Fibroblast of skin of right quadriceps (primary cell): ENCODE data around the gene RERGL.
"Not testable (repeated sequence)": the region's sequence is repeated elsewhere in the genome, so short reads cannot be mapped to it uniquely, and the experiment has no call there.

Experiments
- DNase-seq: peaks from one replicate; pipeline ENCODE4 v3.0.0-alpha.2; 2013

The RERGL gene

GRCh38 chr12:18090093-18090492 lies at the start of gene RERGL:
RERGL (minus strand) TSS chr12:18090193; CDS start chr12:18090140, 53 bp downstream.
- DNase-seq = no peak

GRCh38 chr12:18139254-18139653 lies 49.3 kb upstream of the RERGL start:
- no peak for DNase-seq

DNA sequence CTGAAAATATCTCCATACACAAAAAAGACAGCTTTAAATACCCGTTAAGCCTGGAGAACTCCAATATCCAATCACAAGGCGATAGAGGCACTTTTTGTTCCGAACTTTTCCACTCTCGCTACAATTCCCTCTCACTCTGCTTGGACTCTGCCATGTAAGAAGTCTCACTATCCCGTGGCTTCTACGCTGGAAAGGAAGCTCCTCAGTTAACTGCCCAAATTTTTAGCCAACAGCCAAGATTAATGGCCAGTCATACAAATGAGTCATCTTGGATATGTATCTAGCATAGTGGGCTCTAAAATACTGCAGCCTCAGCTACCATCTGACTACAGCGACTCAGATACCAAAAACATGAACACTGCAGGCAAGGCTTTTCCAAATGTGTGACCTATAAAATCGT lies 45.5 kb upstream of the RERGL start:
- peak; percentile 64 for DNase-seq

DNA sequence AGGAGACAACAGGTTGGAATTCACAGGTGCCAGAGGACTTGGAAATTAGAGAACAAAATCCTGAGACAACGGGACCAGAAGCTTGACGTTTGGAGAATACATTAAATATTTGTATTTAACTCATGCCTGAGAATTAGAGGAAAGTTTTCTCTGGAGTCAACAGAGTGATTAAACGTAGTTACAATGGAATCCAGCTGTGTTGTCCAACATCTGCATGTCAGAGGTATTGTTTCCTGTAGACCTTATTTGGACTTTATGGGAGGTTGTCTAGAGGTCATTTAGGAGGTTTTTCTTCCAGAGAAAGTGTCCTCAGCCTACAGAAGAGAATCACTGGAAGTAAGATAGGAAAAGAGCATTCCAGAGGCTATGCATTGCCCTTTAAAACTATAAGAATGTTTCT lies 45.1 kb upstream of the RERGL start:
- peak; percentile 4 for DNase-seq

DNA sequence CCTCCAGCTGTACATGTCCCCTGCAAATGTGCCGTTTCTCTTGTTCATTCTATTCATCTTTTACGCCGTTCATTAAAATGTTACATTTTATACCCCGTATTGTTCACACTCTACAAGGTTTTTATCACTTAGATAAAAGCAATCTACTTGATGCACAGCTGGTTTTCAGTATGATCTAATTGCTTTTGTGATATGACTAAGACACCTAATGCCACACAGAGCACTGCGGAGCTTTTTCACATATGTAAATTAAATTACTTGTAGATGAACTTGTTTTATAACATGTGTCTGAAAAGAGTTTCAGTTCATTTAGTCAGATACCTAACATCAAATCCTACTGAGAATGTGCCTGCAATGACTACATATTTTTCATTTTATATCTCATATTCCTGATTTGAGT lies 40.9 kb upstream of the RERGL start:
- no peak for DNase-seq

GRCh38 chr12:18123707-18124106 lies 33.7 kb upstream of the RERGL start:
- DNase-seq = no peak

GRCh38 chr12:18120899-18121298 lies 30.9 kb upstream of the RERGL start:
- DNase-seq = no peak

DNA sequence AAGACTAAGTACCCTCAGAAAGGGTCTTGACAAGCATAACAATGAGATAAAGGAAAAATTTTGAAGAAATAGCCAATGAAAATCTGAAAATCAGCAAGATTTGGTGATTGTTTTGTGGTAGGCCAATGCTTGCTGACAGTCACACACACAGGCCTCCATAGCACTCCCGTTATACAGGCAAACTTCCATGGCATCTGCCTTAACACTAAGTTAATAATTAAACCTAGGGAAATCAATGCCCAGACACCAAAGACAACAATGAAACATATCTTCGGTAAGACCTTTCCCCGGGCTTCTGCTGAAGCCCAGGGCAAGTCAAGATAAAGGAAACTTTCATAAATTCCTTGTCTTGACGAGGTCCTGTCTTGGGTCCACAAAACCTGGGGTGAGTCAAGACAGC lies 18.6 kb upstream of the RERGL start:
- no peak for DNase-seq

DNA sequence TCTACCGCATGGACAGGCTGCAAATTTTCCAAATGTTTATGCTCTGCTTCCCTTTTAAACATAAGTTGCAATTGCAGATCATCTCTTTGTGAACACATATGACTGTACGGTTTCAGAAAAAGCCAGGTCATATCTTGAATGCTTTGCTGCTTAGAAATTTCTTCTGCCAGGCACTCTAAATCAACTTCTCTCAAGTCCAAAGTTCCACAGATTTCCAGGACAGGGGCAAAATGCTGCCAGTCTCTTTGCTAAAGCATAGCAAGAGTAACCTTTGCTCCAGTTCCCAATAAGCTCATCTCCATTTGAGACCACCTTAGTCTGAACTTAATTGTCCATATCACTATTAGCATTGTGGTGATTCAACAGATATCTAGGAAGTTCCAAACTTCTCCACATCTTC lies 13.6 kb upstream of the RERGL start:
- no peak for DNase-seq

- DNase-seq = no peak
Observed at GRCh38 chr12:18101043-18101442, 11.1 kb upstream of the RERGL start.

- no peak for DNase-seq
Observed at GRCh38 chr12:18084080-18084479, 5.9 kb downstream of the RERGL start.

- DNase-seq = no peak
Observed at GRCh38 chr12:18079541-18080246, 10.3 kb downstream of the RERGL start.

GRCh38 chr12:18074001-18074400 lies 16.0 kb downstream of the RERGL start:
- DNase-seq = no peak

DNA sequence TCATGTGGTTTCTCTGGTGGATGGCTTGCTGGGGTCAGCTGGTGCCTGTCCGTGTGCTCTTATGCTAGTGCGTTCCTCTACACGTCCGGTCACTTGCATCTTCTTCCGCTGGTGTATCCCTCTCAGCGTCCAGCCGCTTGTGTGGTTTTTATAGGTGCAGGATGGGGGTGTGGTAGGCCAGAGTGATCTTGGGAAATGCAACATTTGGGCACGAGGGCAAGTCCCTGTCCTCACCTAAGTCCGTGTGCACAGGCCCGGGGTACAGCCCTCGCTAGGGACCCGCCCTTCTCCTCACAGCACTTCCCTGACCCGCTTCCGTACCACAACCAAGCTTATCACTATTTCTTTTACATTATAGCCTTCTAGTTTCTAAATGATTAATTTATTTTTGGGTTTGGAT lies 17.3 kb downstream of the RERGL start:
- DNase-seq = no peak

- DNase-seq = no peak
Observed at GRCh38 chr12:18071336-18071735, 18.7 kb downstream of the RERGL start.

DNA sequence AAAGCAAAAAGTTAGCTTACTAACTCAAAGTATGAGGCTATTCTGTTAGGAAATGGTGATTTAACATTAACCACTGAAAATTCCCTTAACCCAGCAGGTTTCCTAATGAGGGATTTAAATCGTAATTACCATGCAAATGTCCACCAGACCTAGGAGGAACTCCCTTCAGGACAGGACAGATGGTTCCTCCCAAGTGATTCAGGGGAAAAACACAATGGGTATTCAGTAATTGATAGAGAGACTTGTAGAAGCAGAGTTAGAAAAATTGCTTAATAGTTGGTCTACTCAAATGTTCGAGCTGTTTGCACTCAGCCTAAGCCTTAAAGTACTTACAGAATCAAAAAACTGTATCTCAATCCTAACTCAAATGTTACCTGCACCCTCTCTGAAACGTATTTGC lies 21.6 kb downstream of the RERGL start:
- no peak for DNase-seq

DNA sequence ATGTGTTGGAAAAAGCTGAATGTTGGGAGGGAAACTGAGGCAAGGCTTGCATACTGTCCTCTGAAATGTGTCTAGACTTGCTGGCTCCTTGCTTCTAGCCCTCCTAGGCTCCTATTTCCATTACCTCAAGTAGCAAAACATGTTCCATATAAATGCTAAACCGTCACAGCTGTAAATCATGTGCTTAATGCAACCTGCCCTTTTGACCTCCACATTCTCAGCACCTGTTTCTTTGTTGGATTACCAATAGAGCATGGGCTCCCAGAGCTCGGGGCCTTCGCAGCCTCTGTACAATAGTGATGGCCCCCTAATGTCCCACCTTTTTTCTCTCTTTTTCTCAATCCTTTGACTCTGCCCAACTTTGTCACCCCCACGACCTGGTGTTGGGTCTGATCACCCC lies 23.3 kb downstream of the RERGL start:
- DNase-seq = no peak

- DNase-seq = not testable (repeated sequence)
Observed at GRCh38 chr12:18062867-18063266, 27.1 kb downstream of the RERGL start.

- no peak for DNase-seq
Observed at GRCh38 chr12:18057051-18057450, 32.9 kb downstream of the RERGL start.

- no peak for DNase-seq
Observed at GRCh38 chr12:18054925-18055619, 34.9 kb downstream of the RERGL start.

DNA sequence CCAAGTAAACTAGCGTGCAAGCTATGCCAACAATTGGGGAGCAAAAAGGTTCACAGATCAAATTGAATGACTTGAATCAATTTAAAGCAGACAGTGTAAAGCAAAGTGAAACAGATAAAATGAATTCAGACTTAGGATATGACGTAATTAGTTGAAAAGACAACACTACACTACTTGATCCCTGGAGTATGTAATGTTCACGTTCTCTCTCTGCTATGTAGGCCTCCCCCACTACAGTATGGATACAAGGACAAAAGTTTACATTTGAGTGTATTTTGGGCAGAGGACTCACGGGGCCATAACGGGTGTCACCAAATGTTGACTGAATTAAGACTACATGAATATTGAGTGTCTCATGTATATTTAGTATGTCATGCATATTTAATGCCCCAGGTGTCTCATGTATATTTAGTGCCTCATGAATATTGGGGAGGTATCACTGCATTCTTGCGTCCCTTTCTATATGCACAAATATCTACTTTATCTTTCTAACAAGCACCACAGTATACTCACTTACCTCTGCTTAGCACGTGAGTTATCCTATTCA lies 44.5 kb downstream of the RERGL start:
- no peak for DNase-seq

DNA sequence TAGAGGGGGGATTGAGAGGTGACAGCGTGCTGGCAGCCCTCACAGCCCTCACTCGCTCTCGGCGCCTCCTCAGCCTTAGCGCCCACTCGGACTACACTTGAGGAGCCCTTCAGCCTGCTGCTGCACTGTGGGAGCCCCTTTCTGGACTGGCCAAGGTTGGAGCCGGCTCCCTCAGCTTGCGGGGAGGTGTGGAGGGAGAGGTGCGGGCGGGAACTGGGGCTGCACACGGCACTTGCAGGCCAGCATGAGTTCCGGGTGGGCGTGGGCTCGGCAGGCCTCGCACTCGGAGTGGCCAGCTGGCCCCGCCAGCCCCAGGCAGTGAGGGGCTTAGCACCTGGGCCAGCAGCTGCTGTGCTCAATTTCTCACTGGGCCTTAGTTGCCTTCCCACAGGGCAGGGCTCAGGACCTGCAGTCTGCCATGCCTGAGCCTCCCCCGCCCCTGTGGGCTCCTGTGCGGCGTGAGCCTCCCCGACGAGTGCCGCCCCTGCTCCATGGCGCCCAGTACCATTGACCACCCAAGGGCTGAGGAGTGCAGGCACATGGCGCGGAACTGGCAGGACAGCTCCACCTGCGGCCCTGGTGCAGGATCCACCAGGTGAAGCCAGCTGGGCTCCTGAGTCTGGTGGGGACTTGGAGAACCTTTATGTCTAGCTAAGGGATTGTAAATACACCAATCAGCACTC lies 49.8 kb downstream of the RERGL start:
- DNase-seq = not testable (repeated sequence)
